Esophagus squamous epithelium (tissue), 4 donors: ENCODE results near the gene TSPEAR.

Experiments
- CTCF ChIP-seq, 6 experiments: fragments of 450-650 bp in 4 of 6; fragments of 200-600 bp in 2 of 6; sonication (generic) in 2 of 6; IDR thresholded peaks; one replicate each; pipeline ENCODE4 v1.5.1; 2016 to 2019; ENCODE audit warnings: antibody characterized with exemption in 6 of 6, mild to moderate bottlenecking in 4 of 6, moderate library complexity in 4 of 6
- POLR2A ChIP-seq, 4 donors: fragments of 450-650 bp; IDR thresholded peaks; one replicate each; pipeline ENCODE4 v1.6.1; 2017; ENCODE audit warnings: antibody characterized with exemption in 4 of 4, mild to moderate bottlenecking in 4 of 4, moderate library complexity in 3 of 4

GRCh38 chr21:44666401-44667320, 44.7 kb downstream of the TSPEAR start, which contains the start of gene KRTAP12-2:
- TF ChIP-seq CTCF (IDR thresholded peaks at IDR 0.05) = no peak
- no peak for TF ChIP-seq POLR2A (IDR thresholded peaks at IDR 0.05)
